Heart right ventricle (tissue), 16 donors: ENCODE data around the gene SMIM45.

Experiments
- ATAC-seq, 8 donors: fragments of 200-7000 bp; cut with Tn5 transposase; one replicate each; pipeline ENCODE4 v1.9.1; 2020; ENCODE audit warnings: mild to moderate bottlenecking in 8 of 8, moderate library complexity in 8 of 8, moderate number of reproducible peaks in 1 of 8
- DNase-seq, 2 donors: peaks; one replicate each; pipeline ENCODE4 v3.0.0-alpha.2; 2020
- H3K27ac ChIP-seq, 10 donors: fragments of 200-600 bp; sonication (generic) in 2 of 10; one replicate each; pipeline versions ENCODE4 v1.5.0 to v1.8.0; 2020 to 2022; ENCODE audit warnings: mild to moderate bottlenecking in 3 of 10
- H3K27me3 ChIP-seq, 7 donors: fragments of 200-600 bp; one replicate each; pipeline ENCODE4 v1.8.0; 2021 to 2022; ENCODE audit warnings: mild to moderate bottlenecking in 2 of 7
- H3K36me3 ChIP-seq, 9 donors: fragments of 200-600 bp; sonication (generic) in 1 of 9; one replicate each; pipeline versions ENCODE4 v1.5.0 to v1.8.0; 2020 to 2022; ENCODE audit warnings: mild to moderate bottlenecking in 2 of 9
- H3K4me1 ChIP-seq, 9 donors: fragments of 200-600 bp; sonication (generic) in 1 of 9; one replicate each; pipeline versions ENCODE4 v1.5.0 to v1.8.0; 2020 to 2022; ENCODE audit warnings: mild to moderate bottlenecking in 4 of 9
- H3K4me3 ChIP-seq, 10 donors: fragments of 200-600 bp; sonication (generic) in 2 of 10; one replicate each; pipeline versions ENCODE4 v1.5.0 to v1.8.0; 2020 to 2022; ENCODE audit warnings: mild to moderate bottlenecking in 7 of 10, moderate library complexity in 2 of 10
- H3K9me3 ChIP-seq, 11 donors: fragments of 200-600 bp in 10 of 11; sonication (generic) in 2 of 11; one replicate each; pipeline versions ENCODE4 v1.5.0 to v1.8.0; 2013 to 2022; ENCODE audit warnings: mild to moderate bottlenecking in 2 of 11, control low read depth in 1 of 11, moderate library complexity in 1 of 11
- WGBS, 2 donors: extraction: QIAGEN DNeasy Blood & Tissue Kit; methylation state at CpG; one replicate each; pipeline ENCODE4 v1.1.7; 2013; ENCODE audit warnings: inconsistent platforms in 1 of 2; 5-methylcytosine and 5-hydroxymethylcytosine counted together
- intact Hi-C, 10 donors: fragments of 100-400 bp; cut with DNase I; formaldehyde crosslinking; loops; one replicate each; pipeline versions ENCODE4 v1.11.1 to v1.14.2; 2022
- TF ChIP-seq, protein P1 (sequence below), 9 donors: fragments of 200-600 bp; sonication (generic) in 2 of 9; IDR thresholded peaks; one replicate each; pipeline versions ENCODE4 v1.5.0 to v1.8.0; 2021 to 2022; ENCODE audit warnings: antibody characterized with exemption in 9 of 9, mild to moderate bottlenecking in 5 of 9, moderate library complexity in 1 of 9
- donor health status: Arrhythmogenic right ventricular cardiomyopathy.
- donor health status: ischemic (EF 13 %, LVEDD 7.1; RV severe dilation, severe dysfunction).
- donor health status: healthy with polysubstance abuse.
- donor health status: DM: no; HTN: yes; CAD: no.
- donor health status: DM: no; HTN: no; CAD: no.
- donor health status: ischemic (EF 25% LVEDD 6.9; RV normal size, moderate dysfunction).
- donor health status: ischemic (EF 25% LVEDD 5.7; RV mildly dilated, moderate dysfunction).
- donor health status: healthy.
- donor health status: DM: yes; HTN: yes; CAD: no.
- donor health status: Ischemic cardiomyopathy.
- donor health status: ischemic (EF 35%, LVEDD 5.7; RV mildly dilated, moderate dysfunction).
- donor health status: nonischemic (EF 11% LVEDD 7.7; RV severe dilation, severe dysfunction).
- donor health status: DM: yes; HTN: yes; CAD: no.
- donor health status: PGD.
- donor health status: ischemic (EF 29% LVEDD 5.4; RV normal size, mild dysfunction).
- donor health status: nonischemic (EF 23%, LVEDD 6.1; RV moderate dilation, normal function).

Gene SMIM45

DNA sequence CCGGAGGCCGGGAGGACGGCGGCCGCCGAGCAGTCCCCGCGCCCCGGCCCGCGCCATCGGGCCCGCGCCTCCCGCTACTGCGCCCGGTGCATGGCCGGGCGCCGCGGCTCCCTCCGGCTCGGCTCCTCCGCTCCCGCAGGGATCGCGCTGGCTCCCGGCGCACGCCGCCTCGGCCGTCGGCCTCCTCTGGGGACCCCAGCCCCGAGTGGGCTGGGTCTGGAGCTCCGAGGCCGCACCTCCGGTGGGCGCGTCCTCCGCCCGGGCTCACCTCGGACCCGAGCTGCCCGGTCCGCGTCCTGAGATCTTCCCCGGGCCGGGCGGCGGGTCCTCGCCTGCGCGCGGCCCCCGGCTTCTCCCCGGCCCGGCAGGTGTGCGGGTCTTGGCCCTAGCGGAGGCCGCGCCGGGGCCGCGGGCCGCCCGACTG, 37.3 kb upstream of the SMIM45 start:
- H3K4me3 ChIP-seq = peak overlapping the region in 9 of 10 donors; percentile 25 to 48 (median 36)
- no peaks in the 10 kb centered on the region for H3K36me3 ChIP-seq
- ATAC-seq (no peak), DNase-seq (no peak)
- peaks cover 17 to 43% (median 39%) of the 10 kb centered on the region in 9 donors for H3K4me1 ChIP-seq
- intact Hi-C loops = no loop called here
- WGBS, 2 donors = 1% methylated on average over 20 to 67 of the region's 67 CpGs
- H3K9me3 ChIP-seq = no peaks in the 10 kb centered on the region
- no peak overlapping the region for H3K27ac ChIP-seq
- H3K27me3 ChIP-seq = peaks cover 29 to 97% (median 87%) of the 10 kb centered on the region in 7 donors
- TF ChIP-seq, protein P1, sequence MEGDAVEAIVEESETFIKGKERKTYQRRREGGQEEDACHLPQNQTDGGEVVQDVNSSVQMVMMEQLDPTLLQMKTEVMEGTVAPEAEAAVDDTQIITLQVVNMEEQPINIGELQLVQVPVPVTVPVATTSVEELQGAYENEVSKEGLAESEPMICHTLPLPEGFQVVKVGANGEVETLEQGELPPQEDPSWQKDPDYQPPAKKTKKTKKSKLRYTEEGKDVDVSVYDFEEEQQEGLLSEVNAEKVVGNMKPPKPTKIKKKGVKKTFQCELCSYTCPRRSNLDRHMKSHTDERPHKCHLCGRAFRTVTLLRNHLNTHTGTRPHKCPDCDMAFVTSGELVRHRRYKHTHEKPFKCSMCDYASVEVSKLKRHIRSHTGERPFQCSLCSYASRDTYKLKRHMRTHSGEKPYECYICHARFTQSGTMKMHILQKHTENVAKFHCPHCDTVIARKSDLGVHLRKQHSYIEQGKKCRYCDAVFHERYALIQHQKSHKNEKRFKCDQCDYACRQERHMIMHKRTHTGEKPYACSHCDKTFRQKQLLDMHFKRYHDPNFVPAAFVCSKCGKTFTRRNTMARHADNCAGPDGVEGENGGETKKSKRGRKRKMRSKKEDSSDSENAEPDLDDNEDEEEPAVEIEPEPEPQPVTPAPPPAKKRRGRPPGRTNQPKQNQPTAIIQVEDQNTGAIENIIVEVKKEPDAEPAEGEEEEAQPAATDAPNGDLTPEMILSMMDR (IDR thresholded peaks at IDR 0.05) = no peak

DNA sequence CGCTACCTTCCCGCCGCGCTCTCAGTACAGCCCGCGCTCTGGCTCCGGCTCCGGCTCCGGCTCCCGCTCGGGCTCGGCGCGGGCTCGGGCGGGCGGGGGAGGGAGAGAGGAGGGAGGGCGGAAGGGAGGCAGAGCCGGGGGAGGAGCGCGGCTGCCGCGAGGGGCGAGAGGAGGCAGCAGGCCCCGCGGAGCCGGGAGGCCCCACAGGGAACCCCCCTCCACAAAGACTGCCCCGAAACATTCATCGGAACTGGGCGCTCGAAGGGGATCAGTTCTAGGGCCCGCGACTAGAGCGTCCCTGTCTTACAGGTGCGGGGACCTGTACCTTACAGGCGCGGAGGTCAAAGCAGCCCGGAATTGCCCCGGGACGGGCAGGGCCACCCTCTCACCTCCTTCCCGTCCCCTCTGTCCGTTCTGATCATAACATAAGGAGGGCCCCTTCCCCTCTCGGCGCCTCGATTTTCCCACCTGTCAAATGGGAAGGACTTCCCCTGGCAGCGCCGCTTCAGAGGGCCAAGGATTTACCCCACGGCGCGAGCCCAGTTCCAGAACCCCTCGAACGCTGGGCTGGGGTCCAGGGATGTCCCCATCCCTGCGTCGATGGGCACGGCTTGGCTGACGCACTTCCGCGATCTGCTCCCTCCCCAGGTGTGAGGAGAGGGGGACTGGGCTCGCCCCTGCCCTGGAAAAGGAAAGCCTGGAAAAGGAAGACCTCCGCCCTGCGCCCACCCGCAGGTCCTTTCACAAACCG, 36.7 kb upstream of the SMIM45 start, which contains the start of gene SHISA8:
SHISA8 (minus strand) TSS at position 40 of the 751 bp plus-strand sequence. CDS start 407 bp downstream, outside the sequence.
- TF ChIP-seq, protein P1 (IDR thresholded peaks at IDR 0.05) = no peak
- H3K4me1 ChIP-seq = peaks cover 19 to 48% (median 42%) of the 10 kb centered on the region in 9 donors
- no peaks in the 10 kb centered on the region for H3K9me3 ChIP-seq
- peaks cover 29 to 97% (median 81%) of the 10 kb centered on the region in 7 donors for H3K27me3 ChIP-seq
- intact Hi-C loops = no loop called here
- WGBS, 2 donors = 12 to 13% methylated on average over 58 to 63 of the region's 63 CpGs
- no peaks in the 10 kb centered on the region for H3K36me3 ChIP-seq
- peak within 1 kb of the TSS in 9 of 10 donors; percentile 25 to 48 (median 36) for H3K4me3 ChIP-seq
- no peak within 1 kb of the TSS for H3K27ac ChIP-seq
- DNase-seq (peak in 1 of 2 donors; percentile 56), ATAC-seq (peak in 5 of 8 donors; percentile 23 to 34 (median 28))

DNA sequence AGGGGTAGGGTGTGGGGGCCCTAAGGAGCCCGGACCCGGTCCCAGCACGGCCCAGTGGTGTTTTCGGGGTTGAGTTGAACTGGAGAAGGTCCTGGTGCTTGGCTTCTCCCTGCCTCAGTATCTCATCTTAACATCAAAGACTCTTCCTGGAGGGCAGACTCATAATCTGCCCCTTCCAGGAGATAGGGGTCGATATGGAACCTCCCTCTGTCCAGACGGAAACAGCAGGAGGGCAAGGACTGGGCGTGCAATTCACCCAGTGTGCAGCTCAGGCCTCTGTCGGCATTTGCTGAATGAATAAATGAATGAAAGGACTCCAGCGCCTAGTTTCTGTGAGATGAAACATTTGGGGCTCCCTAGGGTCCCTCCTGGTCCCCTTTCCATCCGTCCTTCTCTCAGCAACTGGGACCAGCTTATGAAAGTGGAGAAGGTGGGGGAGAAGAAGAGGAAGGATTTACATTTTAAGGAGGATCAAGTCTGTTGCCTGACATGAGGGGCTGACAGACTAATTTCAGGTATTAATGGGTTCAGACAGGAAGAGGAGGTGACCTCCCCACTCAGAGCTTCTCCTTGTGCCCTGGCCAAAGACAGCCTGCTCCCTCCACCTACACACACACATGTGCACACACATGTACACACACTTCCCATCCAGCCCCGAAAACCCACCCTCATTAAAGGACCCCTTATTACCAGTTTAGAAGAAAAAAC, 36.0 kb upstream of the SMIM45 start:
- H3K4me3 ChIP-seq = no peak overlapping the region
- peaks cover 12 to 44% (median 35%) of the 10 kb centered on the region in 9 donors for H3K4me1 ChIP-seq
- no peak for DNase-seq
- TF ChIP-seq, protein P1 (IDR thresholded peaks at IDR 0.05) = no peak
- H3K36me3 ChIP-seq = no peaks in the 10 kb centered on the region
- H3K27me3 ChIP-seq = peaks cover 28 to 97% (median 75%) of the 10 kb centered on the region in 7 donors
- H3K27ac ChIP-seq = no peak overlapping the region
- ATAC-seq = no peak
- no peaks in the 10 kb centered on the region for H3K9me3 ChIP-seq
- 57 to 59% methylated on average over 11 of the region's 11 CpGs for WGBS, 2 donors
- intact Hi-C loops = no loop called here

DNA sequence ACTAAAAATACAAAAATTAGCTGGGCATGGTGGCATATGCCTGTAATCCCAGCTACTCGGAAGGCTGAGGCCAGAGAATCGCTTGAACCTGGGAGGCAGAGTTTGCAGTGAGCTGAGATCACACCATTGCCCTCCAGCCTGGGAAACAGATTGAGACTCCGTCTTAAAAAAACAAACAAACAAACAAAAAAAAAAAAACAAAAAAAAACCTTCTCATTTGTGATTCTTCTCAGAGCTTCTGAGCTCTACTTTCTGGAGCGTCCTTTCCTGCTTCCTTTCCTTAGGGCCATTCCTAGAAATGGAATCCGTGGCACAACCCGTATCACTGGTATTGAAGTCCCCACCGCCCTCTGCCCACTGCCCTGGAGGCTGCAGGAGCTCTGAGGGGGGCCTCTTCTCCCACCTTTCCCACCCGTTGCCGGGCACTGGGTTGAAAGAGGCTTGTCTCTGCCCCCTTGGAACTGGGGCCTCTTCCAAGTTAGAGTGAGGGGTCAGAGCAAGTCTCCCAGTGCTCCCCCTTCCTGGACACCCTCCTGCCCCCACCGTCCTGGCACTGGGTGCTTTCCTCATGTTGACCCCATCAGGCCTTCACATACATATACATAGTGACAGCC, 35.1 kb upstream of the SMIM45 start:
- peaks cover 8 to 39% (median 29%) of the 10 kb centered on the region in 9 donors for H3K4me1 ChIP-seq
- ATAC-seq (no peak), DNase-seq (no peak)
- intact Hi-C loops = no loop called here
- peaks cover 25 to 87% (median 66%) of the 10 kb centered on the region in 7 donors for H3K27me3 ChIP-seq
- H3K4me3 ChIP-seq = no peak overlapping the region
- H3K27ac ChIP-seq = no peak overlapping the region
- H3K36me3 ChIP-seq = no peaks in the 10 kb centered on the region
- TF ChIP-seq, protein P1 (IDR thresholded peaks at IDR 0.05) = no peak
- 61 to 73% methylated on average over 10 of the region's 10 CpGs for WGBS, 2 donors
- H3K9me3 ChIP-seq = no peaks in the 10 kb centered on the region
